DOHH2 (cell line): ENCODE data around the gene PTPRT.

Experiments
- H3F3A ChIP-seq: fragments of 200-600 bp; sonication (generic), shearing (Covaris generic); 2 replicates; pipeline ENCODE4 v1.6.0; 2016; ENCODE audit warnings: antibody characterized with exemption, mild to moderate bottlenecking; ENCODE audit not compliant: control insufficient read depth, insufficient read depth
- H3K27ac ChIP-seq: fragments of 200-600 bp; sonication (generic); 2 replicates; pipeline ENCODE4 v1.5.1; 2014; ENCODE audit warnings: low read depth, mild to moderate bottlenecking, low read length, moderate library complexity
- H3K27me3 ChIP-seq: fragments of 200-600 bp; sonication (generic); 2 replicates; pipeline ENCODE4 v1.6.1; 2014; ENCODE audit warnings: mild to moderate bottlenecking, low read length, mixed read lengths; ENCODE audit not compliant: control insufficient read depth
- H3K36me3 ChIP-seq: fragments of 200-600 bp; sonication (generic); 2 replicates; pipeline ENCODE4 v1.6.1; 2014; ENCODE audit warnings: mild to moderate bottlenecking, low read length, moderate library complexity, mixed read lengths; ENCODE audit not compliant: control insufficient read depth
- H3K4me1 ChIP-seq: fragments of 200-600 bp; sonication (generic); 2 replicates; pipeline ENCODE4 v1.6.1; 2014; ENCODE audit warnings: mild to moderate bottlenecking, low read length, mixed read lengths; ENCODE audit not compliant: control insufficient read depth
- H3K4me2 ChIP-seq: fragments of 200-600 bp; sonication (generic); 2 replicates; pipeline ENCODE4 v1.6.0; 2014; ENCODE audit warnings: mild to moderate bottlenecking, low read length, moderate library complexity
- H3K4me3 ChIP-seq: fragments of 200-600 bp; sonication (generic); 2 replicates; pipeline ENCODE4 v1.5.1; 2014; ENCODE audit warnings: mild to moderate bottlenecking, low read length, mixed read lengths
- H3K79me2 ChIP-seq: fragments of 200-600 bp; sonication (generic); 2 replicates; pipeline ENCODE4 v1.6.1; 2014; ENCODE audit warnings: mild to moderate bottlenecking, low read length, mixed read lengths; ENCODE audit not compliant: control insufficient read depth
- H3K9me2 ChIP-seq: fragments of 200-600 bp; sonication (generic); replicated peaks from 2 replicates; pipeline ENCODE4 v1.6.1; 2014; ENCODE audit warnings: mild to moderate bottlenecking, low read length, mixed read lengths; ENCODE audit not compliant: control insufficient read depth
- H3K9me3 ChIP-seq: fragments of 200-600 bp; sonication (generic); 2 replicates; pipeline ENCODE4 v1.6.1; 2014; ENCODE audit warnings: antibody characterized with exemption, low read length, mixed read lengths; ENCODE audit not compliant: control insufficient read depth, insufficient read depth
- H4K20me1 ChIP-seq: fragments of 200-600 bp; sonication (generic); 2 replicates; pipeline ENCODE4 v1.6.0; 2014; ENCODE audit warnings: low read depth, mild to moderate bottlenecking, antibody characterized with exemption, low read length, moderate library complexity; ENCODE audit not compliant: control insufficient read depth, insufficient read depth
- CTCF ChIP-seq: fragments of 200-600 bp; sonication (generic); IDR thresholded peaks from one replicate; pipeline ENCODE4 v1.5.1; 2014; ENCODE audit warnings: antibody characterized with exemption, mild to moderate bottlenecking, low read depth, low read length; ENCODE audit not compliant: poor library complexity, severe bottlenecking
- EZH2phosphoT487 ChIP-seq: fragments of 200-600 bp; sonication (generic); IDR thresholded peaks from 2 replicates; pipeline ENCODE4 v1.6.1; 2017; ENCODE audit warnings: borderline replicate concordance, mild to moderate bottlenecking, antibody characterized with exemption, low read length, moderate library complexity, mixed read lengths

PTPRT gene

GRCh38 chr20:42281801-42282200 is 907.9 kb downstream of the PTPRT start:
- H3K9me3 ChIP-seq: no peaks in the 10 kb centered on the region
- H4K20me1 ChIP-seq: no peaks in the 10 kb centered on the region
- no peaks in the 10 kb centered on the region for H3K4me1 ChIP-seq
- H3K27ac ChIP-seq: no peak overlapping the region
- no peaks in the 10 kb centered on the region for H3K27me3 ChIP-seq
- no peak overlapping the region for H3K4me2 ChIP-seq
- H3F3A ChIP-seq: no peaks in the 10 kb centered on the region
- TF ChIP-seq EZH2phosphoT487 (no peak), CTCF (no peak)
- no peak overlapping the region for H3K4me3 ChIP-seq
- no peaks in the 10 kb centered on the region for H3K79me2 ChIP-seq
- no peaks in the 10 kb centered on the region for H3K36me3 ChIP-seq
- no peaks in the 10 kb centered on the region for H3K9me2 ChIP-seq

GRCh38 chr20:42276718-42277602 is 912.7 kb downstream of the PTPRT start:
- no peaks in the 10 kb centered on the region for H3K9me3 ChIP-seq
- no peaks in the 10 kb centered on the region for H4K20me1 ChIP-seq
- H3K27me3 ChIP-seq: no peaks in the 10 kb centered on the region
- H3K4me1 ChIP-seq: no peaks in the 10 kb centered on the region
- TF ChIP-seq EZH2phosphoT487 (no peak), CTCF (no peak)
- no peaks in the 10 kb centered on the region for H3K9me2 ChIP-seq
- H3K36me3 ChIP-seq: no peaks in the 10 kb centered on the region
- H3F3A ChIP-seq: no peaks in the 10 kb centered on the region
- H3K4me2 ChIP-seq: no peak overlapping the region
- no peaks in the 10 kb centered on the region for H3K79me2 ChIP-seq
- H3K4me3 ChIP-seq: no peak overlapping the region
- H3K27ac ChIP-seq: no peak overlapping the region

- Histone ChIP-seq H3K4me1 (no peaks in the 10 kb centered on the region), H3K9me2 (no peaks in the 10 kb centered on the region), H3K27ac (no peak overlapping the region), H3K27me3 (no peaks in the 10 kb centered on the region), H3F3A (no peaks in the 10 kb centered on the region), H3K9me3 (no peaks in the 10 kb centered on the region), H3K4me2 (no peak overlapping the region), H3K36me3 (no peaks in the 10 kb centered on the region), H4K20me1 (no peaks in the 10 kb centered on the region), H3K4me3 (no peak overlapping the region), H3K79me2 (no peaks in the 10 kb centered on the region)
- no peak for TF ChIP-seq EZH2phosphoT487
- TF ChIP-seq CTCF: no peak
Measured at GRCh38 chr20:42274986-42275385, 914.7 kb downstream of the PTPRT start.
